GM18520 (cell line): ENCODE results near the gene DUSP15.
"Not testable (repeated sequence)": the region's sequence is repeated elsewhere in the genome, so short reads cannot be mapped to it uniquely, and the experiment has no call there.

ENCODE experiments used
- ATAC-seq: cut with Tn5 transposase; IDR thresholded peaks from one replicate; pipeline ENCODE4 v1.9.1; 2021; ENCODE audit not compliant: unreplicated experiment

DUSP15 gene

GRCh38 chr20:31869942-31870725 is at the start of gene DUSP15, which contains the start of gene TTLL9:
DUSP15 (minus strand) TSS chr20:31870527; CDS start chr20:31870337, 190 bp downstream.
TTLL9 (plus strand) TSS chr20:31870634; CDS start chr20:31871127, 493 bp downstream.
- ATAC-seq, result no peak

DNA sequence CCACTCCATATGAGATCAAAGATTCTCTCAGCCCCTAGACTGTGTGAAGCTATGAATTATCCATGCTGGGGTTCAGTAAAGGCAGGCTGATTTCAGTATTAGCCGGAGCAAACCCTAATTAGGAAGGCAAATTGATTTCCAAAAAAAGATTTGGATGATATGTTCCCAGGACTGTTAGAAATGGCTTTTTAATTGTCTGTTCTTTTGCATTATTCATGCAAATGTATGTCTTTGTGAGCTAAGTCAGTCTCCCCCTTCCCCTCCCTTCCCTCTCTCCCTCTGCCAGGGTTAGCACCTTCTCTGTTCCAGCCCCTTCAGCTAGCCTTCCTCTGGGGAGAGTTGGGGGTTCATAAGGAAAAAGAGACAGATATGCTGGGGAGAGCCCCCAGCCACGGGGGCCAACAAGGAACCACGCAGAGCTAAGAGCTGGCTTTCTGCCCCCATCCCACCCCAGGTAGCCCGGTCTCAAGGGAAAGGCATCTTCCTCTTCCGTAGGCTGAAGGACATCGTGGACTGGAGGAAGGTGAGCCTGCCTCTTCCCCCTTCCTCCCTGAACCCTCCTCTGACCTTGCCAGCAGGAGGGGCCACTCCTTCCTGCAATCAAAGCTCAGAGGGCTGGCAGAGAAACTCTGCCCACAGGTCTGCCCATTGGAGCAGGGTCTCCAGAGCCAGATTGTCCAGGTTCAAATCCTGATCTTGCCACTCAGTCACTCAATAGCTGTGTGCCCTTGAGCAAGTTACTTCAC is 49.3 kb upstream of the DUSP15 start:
- ATAC-seq, result no peak

DNA sequence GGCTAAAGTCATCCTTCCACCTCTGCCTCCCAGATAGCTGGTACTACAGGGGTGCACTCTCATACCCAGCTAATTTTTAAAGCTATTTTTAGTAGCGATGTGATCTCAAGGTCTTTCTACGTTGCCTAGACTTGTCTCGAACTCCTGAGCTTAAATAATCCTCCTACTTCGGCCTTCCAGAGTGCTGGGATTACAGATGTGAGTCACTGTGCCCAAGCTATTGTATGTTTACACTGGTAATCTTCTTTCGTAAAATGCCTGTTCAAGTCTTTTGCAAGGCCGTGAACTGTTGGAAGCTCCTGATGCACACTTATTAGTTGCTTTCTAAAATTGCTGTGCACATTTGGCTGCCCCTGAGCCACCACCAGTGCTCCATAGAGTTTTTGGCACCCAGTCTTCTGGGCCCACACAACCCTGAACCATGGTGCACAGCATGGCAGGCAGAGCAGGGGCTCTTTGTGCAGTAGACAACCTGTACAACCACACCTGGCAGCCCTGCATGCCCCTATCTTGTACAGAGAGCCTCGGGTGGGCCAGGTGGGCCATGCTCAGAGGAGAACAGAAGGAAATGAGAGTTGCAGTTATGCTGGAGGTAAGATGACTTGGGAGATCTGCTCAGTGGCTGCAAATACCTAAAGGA is 48.3 kb upstream of the DUSP15 start:
- no peak for ATAC-seq

GRCh38 chr20:31917962-31918412 is 47.7 kb upstream of the DUSP15 start:
- not testable (repeated sequence) for ATAC-seq

DNA sequence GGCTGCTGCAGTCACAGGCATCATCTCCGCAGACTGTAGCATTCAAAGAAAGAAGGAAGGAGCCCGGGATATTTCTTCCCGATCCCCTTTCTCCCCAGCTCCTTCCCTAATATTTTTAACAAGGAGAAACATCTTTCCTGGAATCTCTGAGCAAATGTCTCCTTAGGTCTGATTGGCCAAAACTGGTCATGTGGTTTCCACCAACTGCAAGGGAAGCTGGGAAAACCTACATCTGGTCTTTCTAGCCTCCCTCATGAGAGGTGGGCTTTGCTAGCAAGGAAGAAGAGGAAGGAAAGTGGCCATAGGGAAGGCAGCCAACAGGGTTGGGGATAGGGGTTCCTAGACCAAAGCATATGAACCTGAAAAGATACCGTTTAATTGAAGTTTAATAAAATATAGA is 46.4 kb upstream of the DUSP15 start:
- ATAC-seq, result no peak

DNA sequence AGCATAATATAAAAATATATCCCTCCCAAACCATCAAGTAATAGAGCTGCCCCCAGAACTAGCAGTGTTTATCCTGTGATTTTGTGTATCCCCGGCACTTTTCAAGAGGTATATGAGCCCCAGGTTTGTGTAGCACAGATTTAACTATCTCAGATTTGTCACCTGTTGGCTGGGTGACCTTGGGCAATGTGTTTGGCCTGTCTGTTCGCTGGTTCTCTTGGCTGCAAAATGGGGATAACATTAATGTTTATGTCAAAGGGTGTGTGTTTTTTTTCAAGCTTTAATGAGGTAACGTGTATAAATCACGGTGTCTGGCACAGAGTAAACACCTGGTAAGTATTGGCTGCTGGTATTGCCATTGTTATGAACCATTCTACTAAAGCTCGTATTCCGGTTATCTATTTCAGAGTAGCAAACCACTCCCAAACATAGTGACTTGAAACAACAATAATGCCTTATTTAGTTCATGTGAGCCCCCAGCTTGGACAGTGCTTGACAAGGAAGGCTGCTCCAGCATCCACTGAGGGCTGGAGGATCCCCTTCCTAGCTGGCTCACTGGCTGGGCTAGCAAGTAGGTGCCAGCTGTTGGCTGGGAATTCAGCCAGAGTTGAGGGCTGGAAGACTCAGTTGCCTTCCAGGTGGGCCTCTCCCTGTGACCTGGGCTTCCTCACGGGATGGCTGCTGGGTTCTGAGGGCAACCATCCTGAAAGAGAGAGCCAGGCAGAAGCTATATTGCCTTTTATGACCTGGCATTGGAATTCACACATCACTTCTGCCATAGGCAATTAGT is 45.4 kb upstream of the DUSP15 start:
- no peak for ATAC-seq

DNA sequence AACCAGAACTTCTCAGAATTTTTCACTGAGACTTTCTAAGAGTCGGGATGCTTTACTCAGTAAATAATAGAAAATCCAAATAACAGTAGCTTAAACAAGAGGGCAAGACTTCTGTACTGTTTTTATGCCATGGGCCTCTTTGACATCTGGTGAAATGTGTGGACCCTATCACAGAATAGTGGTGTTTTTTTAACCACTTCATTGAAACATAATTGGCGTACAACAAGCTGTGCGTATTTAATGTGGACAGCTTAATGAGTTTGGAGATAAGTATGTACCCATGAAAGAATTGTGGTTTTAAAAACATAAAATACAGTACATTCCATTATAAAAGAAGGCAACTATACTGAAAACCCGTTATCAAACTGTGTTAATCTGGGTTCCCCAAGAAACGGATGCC is 43.8 kb upstream of the DUSP15 start:
- no peak for ATAC-seq

DNA sequence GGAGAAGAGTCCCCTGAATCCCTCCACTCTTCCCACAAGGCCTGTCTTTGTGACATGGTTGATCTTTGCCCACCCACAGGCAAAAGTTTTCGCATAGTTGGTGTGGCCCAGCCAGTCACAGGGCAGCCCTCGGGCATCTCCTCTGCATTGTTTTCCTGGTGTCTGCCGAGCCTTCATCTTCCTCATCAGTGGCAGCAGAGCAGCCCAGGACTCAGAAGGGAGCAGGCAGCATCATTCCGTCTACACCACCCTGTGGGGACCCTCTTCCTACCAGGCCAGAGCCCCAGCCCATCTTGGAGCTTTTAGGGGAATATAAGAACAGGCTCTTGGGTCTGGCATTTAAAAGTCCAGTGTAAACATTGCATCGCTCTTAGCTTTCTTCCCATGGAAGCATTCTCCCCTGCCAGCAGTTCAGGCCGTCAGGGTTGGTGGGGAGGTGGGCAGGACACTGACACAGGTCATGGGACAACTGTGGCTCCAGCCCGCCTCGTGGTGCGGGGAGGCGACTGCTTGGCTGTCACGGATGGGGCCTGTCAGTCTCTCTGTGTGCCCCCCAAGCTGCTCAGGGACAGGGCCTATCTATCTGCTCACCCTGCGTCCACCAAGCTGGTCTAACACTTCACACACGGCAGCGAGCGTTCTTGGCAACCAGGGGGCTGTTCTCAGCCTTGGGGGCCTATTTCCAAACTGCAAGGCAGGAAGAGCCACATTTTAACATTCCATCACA is 43.3 kb upstream of the DUSP15 start:
- no peak for ATAC-seq

DNA sequence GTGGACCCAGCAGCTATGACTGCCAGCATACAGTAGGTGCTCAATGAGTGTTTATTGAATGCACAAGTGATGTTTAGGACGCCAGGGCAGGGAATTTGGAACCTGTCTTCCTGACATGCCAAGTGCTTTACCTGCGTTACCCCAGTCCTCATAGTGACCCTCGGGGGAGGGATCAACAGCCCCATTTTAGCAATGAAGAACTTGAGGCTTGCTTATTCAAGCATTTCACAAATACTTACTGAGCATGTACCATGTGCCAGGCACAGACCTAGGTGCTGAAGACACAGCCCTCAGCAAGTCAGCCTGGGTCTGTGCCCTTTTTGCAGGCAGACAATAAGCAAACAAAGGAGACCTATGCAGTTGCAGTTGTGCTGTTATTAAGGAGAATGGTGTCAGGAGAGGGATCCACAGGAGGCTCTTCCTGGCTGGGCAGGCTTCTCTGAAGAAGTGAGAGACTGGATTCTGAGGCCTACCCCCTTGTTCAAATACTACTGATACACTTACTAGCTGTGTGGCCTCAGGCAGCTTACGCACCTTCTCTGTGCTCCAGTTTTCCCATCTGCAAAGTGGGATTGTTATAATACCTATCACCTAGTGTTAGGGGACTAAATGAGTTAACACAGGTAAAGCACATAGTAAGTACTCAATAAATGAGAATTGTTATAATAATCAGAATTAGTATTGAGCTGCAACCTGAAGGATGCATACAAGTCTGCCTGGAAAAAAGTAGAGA is 39.9 kb upstream of the DUSP15 start:
- no peak for ATAC-seq

DNA sequence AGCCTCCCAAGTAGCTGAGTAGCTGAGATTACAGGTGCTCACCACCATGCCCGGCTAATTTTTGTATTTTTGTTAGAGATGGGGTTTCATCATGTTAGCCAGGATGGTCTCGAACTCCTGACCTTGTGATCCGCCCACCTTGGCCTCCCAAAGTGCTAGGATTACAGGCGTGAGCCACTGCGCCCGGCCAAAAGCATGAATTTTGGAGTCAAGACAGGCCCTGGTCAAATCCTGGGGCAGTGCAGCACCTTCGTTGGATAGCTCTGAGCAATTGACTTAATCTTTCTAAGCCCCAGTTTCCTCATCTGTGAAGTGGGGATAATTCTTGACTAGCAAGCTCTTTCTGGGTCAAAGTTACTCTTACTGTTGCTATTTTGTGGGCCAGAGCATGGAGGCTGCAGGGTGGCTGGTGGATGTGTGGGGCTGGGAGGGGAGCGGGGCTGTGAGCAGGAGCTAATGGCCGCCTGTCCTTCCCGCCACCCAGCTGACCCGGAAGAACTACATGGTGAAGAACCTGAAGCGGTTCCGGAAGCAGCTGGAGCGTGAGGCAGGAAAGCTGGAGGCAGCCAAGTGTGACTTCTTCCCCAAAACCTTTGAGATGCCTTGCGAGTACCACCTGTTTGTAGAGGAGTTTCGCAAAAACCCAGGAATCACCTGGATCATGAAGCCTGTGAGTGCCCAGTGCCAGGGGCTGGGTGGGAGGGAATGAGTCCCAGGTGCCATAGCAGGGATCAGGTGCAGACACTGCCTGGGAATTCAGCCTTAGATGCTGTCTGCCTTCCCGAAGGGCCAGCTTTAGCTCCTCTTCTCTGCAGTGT is 39.1 kb upstream of the DUSP15 start:
- no peak for ATAC-seq

- no peak for ATAC-seq
Measured at GRCh38 chr20:31908424-31908823, 38.1 kb upstream of the DUSP15 start.

DNA sequence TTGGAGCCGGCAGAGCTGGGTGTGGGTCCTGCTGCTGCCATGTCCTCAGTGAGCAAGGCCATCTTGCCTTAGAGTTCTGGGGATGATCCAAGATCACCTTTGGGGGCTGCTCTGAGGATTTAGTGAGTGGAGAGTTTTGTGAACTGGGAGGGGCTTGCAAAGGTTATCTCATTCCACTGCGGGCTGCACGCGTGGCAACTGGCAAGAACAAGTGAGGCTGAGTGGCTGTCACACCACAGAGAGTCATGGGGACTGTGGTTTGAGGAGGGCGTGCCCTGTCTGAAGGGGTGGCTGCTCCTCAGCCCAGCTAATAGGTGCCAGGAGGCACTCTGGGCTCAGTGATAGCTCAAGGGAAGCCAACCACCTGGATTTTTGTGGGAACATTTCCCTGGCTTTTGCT is 37.7 kb upstream of the DUSP15 start:
- ATAC-seq, result no peak

GRCh38 chr20:31907046-31907445 is 36.7 kb upstream of the DUSP15 start:
- no peak for ATAC-seq

- no peak for ATAC-seq
Measured at GRCh38 chr20:31906001-31906400, 35.7 kb upstream of the DUSP15 start.

DNA sequence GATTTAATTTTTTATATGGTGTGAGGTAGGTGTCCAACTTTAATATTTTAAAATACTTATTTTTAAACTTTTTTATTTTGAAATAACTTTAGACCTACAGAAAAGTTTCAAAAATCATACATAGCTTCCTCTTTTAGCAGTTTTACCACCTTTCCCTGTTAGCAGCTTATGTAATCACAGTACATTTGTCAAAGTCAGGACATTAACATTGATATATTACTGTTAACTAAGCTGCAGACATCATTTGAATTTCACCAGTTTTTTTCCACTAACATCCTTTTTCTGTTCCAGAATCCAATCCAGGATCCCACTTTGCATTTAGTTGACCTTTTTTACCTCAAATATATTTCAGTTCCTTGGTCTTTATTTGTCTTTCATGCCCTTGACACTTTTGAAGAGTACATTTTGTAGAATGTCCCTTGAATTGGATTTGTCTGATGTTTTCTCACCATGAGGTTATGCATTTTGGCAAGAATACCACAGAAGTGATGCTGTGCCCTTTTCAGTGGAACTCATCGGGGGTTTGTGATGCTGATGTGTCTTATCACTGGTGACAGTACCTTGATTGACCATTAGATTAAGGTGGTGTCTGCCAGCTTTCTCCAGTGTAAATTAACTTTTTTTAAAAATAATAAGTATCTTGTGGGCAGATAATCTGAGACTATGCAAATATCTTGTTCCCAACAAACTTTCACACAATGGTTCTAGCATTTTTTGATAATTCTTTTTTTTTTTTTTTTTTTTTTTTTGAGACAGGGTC is 33.5 kb upstream of the DUSP15 start:
- ATAC-seq, result no peak

DNA sequence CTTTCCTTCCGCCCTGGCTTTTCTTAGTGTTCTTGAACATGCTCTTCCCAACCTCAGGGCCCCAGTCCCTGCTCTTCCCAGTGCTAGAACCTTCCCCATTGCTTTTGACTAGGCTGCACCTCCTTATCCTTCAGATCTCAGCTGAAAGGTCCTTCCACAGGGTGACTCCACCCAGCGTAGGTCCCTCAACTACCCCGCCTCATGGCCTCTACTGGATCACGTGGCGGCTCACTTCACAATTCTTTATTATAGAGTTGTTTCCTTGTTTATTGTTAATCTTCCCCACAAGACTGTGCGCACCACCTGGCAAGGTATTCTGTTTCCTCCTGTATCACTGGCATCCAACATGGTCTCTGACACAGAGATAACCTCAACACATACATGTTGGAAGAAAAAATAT is 31.3 kb upstream of the DUSP15 start:
- no peak for ATAC-seq

GRCh38 chr20:31897541-31897940 is 27.2 kb upstream of the DUSP15 start:
- no peak for ATAC-seq

DNA sequence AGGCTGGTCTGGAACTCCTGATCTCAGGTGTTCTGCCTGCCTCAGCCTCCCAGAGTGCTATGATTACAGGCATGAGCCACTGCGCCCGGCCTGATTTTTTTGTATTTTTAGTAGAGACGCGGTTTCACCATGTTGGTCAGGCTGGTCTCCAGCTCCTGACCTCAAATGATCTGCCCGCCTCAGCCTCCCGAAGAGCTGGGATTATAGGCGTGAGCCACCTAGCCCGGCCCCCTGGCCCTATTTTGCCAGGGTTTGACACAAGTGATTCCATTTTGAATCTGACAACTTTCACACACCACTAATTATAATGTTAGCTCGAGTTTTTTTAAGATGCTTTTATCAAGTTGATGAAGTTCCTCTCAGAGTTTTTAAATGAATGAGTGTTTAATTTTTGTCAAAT is 25.7 kb upstream of the DUSP15 start:
- ATAC-seq, result no peak
